GM19397 (cell line): ENCODE measurements around the gene CABCOCO1.
A peak's percentile ranks its signal among the peaks of the same experiment; 100 is the strongest.

Experiments
- ATAC-seq: cut with Tn5 transposase; IDR thresholded peaks from one replicate; pipeline ENCODE4 v1.9.1; 2021; ENCODE audit warnings: mild to moderate bottlenecking, moderate library complexity; ENCODE audit not compliant: unreplicated experiment

The CABCOCO1 gene

GRCh38 chr10:61752111-61753011, 89.6 kb downstream of the CABCOCO1 start:
- ATAC-seq = peak; percentile 40

- no peak for ATAC-seq
Observed at GRCh38 chr10:61753453-61753852, 90.7 kb downstream of the CABCOCO1 start.

DNA sequence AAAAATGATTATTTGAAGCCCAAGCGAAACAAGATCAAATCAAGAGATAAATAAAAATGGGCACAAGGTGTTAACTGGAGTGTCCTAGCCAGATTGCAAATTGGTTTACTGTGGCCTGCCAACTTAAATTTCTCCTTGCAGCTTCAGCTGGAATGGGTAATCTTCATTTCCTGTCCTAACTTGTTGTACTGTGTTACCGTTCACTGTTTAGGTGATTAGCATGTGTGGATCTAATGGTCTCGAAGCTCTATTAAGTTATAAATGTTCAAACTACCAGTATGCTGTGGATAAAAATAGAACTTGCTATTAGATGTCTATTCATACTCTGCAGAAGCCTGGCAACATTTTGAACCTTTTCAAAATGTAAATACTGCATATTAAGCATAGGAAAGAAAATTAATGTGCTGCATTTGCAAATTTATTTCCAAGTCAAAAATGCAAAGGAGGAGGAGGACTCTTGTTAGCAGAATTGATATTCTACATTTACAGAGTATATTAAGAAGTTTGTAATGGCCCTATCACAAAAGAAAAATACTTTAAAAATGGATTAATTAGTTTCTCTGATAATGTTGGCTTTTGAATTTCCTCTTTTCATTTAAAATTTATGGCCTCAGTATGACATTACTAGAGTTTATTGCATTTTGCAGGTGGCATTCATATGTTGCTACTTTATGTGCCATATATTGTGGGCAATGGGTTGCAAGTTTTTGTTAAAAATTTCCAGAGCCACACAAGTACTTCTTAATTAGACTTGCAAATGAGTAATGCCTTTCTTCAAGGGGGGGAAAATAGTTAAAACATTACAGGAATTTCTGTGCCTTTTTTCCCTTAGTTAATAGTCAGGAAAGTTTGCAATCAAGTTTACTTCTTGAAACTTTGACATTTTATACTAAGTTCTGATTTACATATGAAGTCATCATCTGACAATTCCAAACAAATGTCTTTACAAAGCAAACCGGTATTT, 92.1 kb downstream of the CABCOCO1 start:
- no peak for ATAC-seq

- ATAC-seq = no peak
Observed at GRCh38 chr10:61757001-61757400, 94.3 kb downstream of the CABCOCO1 start.

DNA sequence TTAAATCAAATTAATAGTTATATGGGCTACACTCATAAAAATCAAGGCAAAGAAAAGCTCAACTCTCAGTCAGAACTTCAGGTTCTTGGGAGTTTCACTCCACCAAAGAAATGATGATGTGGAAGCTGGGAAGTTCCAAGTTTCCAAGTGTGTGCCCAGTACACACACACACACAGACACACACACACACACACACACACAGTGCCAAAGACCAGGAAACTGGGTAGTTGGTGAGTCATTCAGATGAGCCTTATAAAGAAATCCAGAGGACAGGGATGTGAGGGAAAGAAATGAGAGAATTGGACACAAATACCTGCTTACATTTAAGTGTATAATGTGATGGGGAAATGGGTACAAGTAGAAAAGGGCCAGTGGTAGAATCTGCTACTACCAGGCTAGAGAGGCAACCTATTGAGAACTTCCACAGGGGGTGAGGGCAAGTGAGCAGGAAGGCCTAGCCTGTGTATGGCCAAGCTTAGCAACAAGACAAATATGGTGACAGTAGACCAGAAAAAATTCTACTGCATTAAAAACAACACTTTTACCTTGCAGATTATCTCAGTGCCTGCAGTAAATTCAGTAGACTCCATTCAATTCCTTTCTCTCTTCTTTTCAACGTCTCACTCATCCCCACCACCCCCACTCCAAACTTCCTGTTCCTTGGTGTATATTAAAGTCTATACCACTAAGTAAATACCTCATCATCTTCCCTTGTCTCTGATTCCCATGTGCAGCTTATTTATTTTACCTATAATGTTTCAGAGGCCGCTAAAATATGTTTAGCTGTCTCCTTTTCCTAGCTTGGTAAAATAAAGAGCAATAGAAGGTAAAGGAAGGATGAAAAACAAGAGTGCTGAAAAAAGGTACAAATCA, 95.0 kb downstream of the CABCOCO1 start:
- no peak for ATAC-seq

DNA sequence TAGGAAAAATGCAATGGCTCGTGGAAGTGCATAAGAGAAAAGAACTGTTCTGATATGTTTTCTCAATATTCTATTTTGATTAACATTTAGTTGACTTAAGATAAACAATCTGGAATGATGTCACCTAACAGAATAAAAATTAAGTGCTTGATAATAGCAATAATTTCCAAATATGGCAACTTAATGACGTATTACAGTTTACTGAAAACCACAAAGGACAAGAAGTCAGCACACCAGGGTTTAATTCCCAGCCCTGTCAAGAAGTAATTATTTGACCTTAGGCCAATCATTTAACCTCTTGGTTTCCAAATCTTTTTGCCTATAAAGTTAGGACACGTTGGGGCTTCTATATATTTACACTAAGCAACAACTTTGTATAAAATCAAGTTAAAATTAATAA, 95.7 kb downstream of the CABCOCO1 start:
- ATAC-seq = no peak

- no peak for ATAC-seq
Observed at GRCh38 chr10:61759751-61760150, 97.0 kb downstream of the CABCOCO1 start.

DNA sequence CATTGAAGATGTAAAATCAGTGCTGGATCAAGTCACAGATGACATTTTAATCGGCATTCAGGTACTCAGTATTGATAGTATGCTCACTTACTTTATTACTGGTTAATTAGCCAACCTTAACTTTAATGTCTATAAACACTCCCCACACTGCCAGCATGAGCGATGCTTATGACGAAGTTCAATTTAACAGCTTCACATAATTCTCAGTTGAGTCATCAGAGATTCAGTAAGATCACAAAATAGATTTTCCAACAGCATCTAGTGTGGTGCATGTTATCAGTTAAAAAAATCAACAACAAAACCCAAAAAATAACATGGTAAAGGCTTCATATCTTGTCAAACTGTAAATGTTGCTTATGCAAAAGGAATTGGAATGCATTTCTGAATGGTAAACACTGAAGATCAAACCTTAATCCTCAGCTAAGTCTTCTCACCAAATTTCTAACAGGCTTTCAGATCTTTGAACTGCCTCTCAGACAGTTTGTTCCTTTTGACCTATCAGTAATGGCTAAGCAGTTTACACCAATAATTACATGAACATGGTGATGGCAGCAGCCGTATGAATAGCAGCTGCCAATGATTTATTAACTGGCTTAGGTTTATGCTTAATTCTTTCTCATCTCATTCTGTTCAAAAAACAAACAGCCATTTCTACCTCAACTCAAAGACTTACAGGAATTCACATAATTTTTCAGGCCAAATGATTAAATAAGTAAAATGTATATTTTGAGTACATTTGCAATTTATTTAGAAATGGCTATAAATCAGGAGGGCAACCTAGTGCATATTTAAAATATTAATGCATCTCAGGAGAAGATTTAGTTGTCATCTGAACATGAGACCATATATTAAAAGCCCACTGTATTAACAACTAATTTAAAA, 98.5 kb downstream of the CABCOCO1 start:
- no peak for ATAC-seq

- no peak for ATAC-seq
Observed at GRCh38 chr10:61761825-61762217, 99.1 kb downstream of the CABCOCO1 start.

GRCh38 chr10:61763778-61764177, 101.0 kb downstream of the CABCOCO1 start:
- no peak for ATAC-seq

DNA sequence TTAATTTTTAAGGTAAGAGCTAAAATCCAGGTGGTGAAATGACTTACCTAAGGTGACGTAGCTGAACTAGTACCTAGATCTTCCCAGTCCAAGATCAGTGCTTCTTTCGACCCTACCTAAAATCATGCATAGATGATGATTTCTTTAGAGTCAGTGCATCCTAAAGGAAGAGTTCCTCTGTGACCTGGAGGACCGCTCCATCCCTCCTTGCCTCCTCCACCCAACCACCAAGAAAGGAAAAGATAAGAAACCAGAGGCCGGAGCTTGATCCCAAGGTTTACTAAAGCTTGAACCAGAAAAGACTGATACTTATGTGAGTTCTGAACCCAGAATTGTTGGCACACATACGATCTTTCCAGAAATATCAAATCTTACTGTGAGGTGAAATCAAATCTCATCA, 101.8 kb downstream of the CABCOCO1 start:
- no peak for ATAC-seq

GRCh38 chr10:61765176-61766087, 102.7 kb downstream of the CABCOCO1 start:
- ATAC-seq = no peak

DNA sequence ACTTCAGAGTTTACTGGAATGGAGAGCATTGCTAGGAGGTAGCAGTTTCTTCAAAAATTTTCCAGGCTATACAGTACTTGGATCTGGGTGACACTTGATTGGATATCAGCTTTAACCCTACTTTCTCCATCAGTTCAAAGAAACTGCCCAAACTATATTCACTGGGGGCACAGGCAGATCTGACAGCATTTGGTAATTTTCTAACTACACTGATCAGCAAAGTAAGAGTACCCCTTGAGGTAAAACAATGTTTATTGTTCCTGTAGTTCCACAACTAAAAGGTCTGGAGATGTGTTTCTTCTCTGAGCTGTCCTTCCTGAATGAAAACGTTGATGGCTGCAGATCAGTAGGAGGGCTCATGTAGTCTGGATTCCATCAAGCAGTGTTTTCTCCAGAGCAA, 104.2 kb downstream of the CABCOCO1 start:
- ATAC-seq = no peak

DNA sequence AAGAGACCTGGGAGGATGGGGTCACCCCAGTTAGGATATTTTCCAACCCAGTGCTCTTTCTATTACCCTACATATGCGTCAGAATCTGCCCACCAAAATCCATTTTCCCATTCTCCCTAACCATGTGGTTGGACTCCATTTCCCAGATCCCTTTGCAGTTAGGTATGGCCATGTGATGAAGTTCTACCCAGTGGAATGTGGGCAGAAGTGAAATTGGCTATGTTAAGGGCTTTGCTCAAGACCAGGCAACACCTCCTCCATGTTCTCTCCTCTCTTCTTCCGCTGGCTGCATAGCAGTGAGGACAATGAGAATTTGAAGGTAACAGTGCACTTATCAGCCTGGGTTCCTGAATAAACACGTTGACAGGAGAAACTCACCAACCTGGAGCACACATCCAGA, 111.3 kb downstream of the CABCOCO1 start:
- no peak for ATAC-seq

GRCh38 chr10:61775111-61775510, 112.4 kb downstream of the CABCOCO1 start:
- no peak for ATAC-seq

GRCh38 chr10:61776615-61777266, 114.0 kb downstream of the CABCOCO1 start:
- ATAC-seq = no peak

- ATAC-seq = no peak
Observed at GRCh38 chr10:61778137-61778536, 115.4 kb downstream of the CABCOCO1 start.

- ATAC-seq = no peak
Observed at GRCh38 chr10:61779276-61779675, 116.5 kb downstream of the CABCOCO1 start.
